ENCODE data around the gene SLC13A2.

The SLC13A2 gene

GRCh38 chr17:28493460-28493859, 20.0 kb downstream of the SLC13A2 start:
- DNase-seq: no peak

DNA sequence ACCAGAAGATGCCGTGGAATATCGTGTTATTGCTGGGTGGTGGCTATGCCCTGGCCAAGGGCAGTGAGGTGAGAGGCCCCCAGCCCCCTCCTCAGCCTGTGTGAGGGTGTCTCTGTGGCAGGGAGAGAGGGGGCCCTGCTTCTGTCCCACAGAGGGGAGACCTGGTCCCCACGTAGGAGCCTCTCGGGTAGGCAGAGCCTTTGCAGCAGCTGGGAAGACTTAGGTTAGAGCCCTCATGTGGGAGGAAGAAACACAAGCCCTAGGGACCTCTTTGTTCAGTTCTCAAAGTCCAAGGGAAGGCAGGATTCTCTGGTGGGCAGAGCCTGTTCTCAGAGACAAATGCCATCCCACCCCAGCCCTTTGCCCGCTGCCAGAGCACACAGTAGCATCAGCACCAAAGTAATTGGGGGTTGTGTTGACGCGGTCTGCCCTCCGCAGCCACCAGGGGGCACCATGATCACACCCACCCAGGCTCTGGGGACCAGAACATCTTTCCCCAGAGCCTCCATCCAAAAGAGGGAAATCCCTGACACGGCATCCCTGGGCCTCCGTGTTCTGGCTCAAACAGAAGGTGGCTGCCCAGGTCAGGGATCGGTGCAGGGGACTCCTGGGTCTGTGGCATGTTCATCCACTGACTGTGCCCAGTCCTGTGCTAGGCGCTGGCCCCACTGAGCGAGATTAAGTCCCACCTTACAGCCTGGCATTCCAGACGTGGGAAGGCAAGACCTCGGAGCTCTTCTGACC, 21.2 kb downstream of the SLC13A2 start:
- peak; percentile 86 to 88 for DNase-seq

DNA sequence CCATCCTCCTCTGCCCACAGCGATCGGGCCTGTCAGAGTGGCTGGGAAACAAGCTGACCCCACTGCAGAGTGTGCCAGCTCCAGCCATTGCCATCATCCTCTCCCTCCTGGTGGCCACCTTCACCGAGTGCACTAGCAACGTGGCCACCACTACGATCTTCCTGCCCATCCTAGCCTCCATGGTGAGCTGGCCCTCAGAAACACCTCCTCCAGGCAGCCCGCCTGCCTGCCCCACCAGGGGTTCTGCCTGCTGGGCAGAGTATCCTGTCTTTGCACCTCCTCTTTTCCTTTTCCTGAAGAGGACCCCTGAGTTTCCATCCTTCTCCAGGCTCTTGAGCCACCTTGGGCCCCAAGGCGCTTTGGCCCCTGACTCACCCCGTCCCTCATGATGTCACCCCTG, 22.2 kb downstream of the SLC13A2 start:
- no peak for DNase-seq

DNA sequence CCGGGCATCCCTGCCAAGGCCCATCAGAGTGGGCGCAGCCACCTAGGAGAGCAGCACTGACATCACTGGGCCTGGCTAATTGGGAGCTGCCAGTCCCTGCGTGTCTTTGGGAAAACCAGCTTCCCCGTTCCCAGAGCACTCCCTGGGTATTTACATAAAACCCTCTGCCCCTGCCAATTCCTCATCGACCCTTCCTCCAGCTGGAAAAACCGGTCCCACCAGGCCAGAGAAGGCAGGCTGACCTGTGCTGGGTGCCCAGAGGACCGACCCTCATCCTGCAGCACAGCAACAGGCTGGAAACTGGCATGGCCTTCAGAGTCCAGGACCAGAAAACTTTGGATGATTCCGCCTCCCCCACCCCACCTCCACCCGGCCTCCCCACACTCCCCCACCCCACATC, 24.5 kb downstream of the SLC13A2 start:
- no peak for DNase-seq

DNA sequence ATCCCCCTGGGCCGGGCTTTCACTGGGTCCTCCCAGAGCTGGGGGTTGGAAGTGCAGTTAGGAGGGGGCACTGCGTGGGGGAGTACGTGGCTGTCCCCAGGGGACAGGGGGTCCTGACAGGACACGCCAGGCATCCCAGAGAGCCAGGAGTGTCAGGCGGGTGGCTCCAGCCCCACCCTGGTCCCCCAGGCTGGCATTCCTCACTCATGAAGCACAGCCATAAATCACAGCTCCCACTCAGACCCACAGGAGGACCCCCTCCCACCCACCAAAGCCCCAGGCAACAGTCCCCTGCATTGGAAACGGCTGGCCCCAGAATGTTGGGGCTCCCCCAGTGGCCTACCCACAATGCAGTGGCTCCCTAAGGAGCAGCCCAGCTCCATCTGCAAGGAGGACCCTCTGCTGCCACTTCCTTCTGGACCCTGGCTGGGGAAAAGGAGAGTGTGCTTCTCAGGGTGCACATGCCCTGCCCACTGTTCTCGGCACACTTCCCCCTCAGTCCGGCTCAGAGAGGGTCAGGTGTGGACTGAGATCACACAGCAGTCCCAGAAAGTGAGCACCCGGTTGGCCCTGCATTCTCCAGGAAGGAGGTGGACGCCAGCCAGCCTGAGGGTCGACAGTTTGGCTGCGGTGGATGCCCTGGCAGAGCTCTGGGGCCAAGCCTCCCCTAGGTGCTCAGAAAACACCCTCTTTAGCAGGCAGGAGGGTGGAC, 25.4 kb downstream of the SLC13A2 start:
- no peak for DNase-seq

- DNase-seq: no peak
These were observed 25.9 kb downstream of the SLC13A2 start for GRCh38 chr17:28499364-28499664.

DNA sequence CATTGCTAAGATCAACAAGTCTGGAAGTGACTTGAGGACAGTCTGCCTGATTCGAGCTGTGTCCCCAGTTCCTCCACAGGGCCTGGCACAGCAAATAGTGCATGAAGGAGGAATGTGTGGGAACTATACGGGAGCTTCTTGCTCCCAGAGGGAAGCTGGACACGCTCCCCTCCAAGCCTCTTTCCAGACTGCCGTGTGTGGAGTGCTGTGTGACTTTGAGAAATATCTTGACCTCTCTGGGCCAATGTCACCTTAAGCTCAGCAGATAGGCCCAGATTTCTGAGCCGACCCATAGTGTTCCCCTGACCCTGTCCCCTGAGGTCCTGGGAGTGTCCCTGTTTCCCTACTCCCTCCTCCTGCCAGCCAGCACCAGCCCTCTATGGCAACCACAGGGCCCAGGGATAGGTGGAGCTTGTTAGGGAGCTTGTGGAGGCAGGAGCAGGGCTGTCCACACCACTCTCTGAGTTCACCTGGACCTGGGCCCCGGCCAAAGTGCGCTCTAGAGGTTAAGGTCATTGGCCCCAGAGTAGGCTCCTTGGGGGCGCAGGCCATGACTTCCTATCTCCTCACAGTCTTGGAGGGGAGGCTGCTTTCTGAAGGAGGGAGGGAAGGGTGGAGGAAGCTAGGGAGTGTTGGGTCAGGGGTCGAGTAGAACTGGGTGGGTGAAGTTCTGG, 26.4 kb downstream of the SLC13A2 start:
- DNase-seq: no peak

DNA sequence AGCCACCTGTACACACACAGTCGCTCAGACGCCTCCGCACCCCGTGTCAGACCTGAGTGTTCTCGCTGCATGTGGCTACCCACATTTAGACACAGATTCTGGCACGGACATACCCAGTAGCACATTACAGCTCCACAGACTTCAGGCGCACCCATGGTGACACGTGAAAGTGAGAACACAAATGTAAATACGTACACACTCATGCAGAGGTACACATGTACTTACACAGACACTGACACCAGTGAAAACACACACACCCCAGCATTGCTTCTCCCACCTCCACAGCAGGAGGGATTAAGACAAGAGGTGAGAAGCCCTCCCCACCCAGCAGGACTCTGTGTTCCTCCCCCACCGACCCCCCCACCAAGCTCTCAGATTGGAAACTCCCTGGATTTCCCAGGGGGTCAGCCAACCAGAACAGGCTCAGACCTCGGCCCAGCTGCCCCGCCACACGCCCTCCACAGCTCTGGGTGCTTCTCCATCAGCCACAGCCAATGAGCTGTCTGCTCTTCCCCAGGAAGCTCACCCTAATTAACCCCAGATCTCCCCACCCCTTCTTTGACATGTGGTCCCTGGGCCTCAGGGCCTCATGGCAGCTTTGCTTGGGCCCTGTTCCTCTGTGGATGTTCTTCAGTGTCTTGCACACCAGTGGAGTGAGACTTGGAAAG, 27.4 kb downstream of the SLC13A2 start:
- no peak for DNase-seq

- no peak for DNase-seq
These were observed 28.2 kb downstream of the SLC13A2 start for GRCh38 chr17:28501421-28502284.

DNA sequence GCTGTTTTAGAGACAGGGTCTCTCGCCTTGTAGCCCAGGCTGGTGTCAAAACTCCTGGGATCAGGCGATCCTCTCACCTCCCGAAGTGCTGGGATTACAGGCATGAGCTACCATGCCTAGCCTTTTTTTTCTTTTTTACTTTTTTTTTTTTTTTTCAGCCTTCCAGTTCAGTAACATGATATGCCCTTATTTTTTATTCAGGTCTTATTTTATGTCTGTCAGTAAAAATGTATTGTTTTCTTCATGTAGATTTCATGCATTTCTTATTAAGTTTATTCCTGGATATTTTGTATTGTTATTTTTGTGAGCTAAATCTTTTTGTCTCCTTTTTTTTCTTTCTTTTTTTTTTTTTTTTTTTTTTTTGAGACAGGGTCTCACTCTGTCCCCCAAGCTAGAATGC, 30.0 kb downstream of the SLC13A2 start:
- DNase-seq: no peak

DNA sequence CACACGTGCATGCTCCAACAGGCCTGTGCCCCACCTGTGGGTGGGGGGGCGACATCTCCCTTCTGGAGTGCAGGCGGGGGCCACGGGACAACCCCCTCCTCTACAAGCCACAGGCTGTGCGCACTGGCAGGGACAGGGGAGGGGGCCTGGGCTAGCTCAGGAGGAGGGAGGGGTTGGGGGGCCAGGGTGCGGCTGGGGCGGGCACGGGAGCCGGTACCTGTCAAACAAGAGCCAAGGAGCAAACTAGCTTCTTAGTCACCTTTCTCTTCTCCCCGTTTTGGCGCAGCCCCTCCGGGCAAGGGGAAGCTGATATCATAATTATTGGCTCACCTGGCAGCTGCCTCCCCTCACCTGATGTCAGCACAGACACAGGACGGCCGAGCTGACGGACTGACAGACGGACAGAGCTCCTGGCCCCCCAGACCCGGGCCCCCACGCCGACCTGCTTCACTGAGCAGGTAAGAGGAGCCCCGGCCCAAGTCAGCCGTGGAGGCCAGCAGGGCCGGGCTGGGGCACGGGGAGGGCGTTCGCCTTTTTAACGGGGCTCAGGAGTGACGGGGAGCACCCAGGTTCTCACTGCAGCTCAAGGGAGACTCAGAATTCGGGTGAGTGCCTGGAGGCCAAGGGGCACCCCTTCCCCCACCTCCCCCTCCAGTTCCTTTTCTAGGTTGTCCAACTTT, 32.7 kb downstream of the SLC13A2 start, which contains the start of gene FOXN1:
FOXN1 (plus strand) TSS at position 363 of the 680 bp plus-strand sequence. CDS start 17,622 bp downstream, outside the sequence.
- DNase-seq: no peak

DNA sequence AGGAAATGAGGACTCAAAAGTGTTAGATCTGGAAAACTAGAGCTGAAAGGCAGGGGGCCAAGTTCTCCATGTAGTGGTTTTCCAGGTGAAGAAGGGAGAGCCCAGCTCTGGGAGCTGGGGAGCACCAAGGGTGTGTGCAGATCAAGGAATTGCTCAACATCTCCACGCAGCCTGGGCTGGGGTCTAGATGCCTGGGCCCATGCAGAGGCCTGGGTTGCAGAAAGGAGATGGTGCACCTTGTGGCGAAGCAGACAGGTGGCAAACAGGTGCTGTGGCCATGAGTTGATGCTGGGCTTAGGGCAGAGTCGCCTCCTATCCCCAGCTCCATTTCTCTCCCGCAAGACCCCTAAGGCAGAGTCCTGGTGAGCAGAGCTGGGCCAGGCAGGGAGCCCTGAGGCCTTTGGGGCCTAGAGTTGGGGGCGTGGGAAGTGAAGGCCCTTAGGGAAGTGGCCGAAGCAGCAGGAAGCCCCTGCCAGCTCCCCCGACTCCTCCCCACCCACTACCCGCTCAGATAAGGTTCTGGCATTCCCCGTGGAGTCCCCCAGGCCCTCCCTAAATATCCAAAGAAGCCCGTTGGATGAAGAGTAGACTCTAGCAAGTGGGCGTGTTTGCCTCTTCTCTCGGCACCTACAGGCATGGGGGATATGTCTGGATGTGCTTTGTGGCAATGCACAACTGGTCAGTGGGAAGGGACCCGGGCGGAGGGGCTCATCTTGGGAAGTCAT, 33.5 kb downstream of the SLC13A2 start:
- no peak for DNase-seq

DNA sequence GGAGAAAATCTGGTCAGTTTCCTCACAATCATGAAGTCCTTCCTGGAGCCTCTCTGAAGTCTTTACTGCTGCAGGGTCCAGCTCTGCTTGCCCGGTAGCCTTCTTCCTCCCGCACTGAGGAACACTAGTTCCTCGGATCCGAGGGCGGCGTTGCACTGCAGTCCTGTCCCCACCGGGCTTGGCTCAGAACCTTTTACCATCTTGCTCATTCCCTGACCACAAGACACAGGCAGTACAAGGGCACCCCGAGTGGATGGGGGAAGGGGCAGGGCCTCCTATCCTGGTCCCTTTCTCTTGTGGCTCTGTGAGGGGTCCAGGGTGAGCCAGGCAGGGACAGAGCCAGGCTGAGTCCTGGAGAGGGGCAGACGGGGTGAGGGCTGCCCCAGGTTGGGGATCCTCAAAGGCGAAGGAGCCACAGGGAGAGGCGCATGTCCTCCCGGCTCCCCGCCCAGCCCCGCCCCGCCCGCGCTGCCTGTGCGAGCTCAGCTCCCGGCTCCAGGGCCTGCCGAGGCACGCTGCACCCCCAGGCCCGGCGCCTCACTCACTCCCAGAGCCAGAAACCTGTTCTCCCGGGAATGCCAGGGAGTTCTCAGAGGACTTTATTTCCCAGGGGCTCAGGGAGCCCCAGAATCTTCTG, 34.2 kb downstream of the SLC13A2 start:
- DNase-seq: no peak

- DNase-seq: no peak
These were observed 34.8 kb downstream of the SLC13A2 start for GRCh38 chr17:28508211-28508724.

- no peak for DNase-seq
These were observed 36.3 kb downstream of the SLC13A2 start for GRCh38 chr17:28509789-28510188.

GRCh38 chr17:28511858-28512461, 38.5 kb downstream of the SLC13A2 start:
- DNase-seq: no peak

DNA sequence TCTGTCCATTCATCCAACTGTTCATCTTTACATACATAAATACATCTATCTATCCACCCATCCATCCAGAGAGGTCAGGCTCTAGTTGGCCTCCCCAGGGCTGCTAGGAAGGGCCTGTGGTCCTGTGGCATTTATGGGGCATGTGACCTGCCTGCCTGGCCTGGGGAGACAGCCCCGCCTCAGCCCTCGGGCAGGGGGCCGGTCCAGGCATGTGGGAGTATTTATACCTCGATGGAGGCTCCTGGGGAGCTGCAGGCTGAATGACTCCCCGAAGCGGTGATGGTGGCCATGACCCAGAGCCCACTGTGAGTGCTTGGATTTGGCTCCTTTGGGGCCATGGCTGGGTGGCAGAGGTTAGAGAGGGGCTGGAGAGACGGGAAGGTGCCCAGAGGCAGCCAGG, 40.0 kb downstream of the SLC13A2 start:
- no peak for DNase-seq

DNA sequence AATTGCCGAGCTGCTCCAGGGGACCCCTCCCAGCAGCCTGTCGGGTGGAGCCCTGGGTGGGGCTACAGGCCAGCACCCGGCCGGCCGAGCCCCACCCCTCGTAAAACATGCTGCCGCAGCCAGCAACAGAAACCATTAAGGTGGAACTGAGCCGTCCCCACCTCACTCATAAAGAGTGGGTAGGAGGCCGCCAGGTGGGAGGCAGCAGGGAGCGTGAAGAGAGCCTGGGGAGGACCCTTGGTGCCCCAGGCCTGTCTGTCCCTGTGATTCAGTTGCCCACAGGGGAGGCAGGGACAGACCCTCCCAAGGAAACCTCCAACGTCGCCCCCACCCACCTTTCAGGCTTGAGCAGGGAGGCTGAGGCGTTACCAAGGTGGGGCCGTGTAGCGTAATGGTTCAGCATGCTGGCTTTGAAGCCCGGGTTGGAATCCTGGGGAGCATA, 41.1 kb downstream of the SLC13A2 start:
- DNase-seq: no peak

GRCh38 chr17:28515518-28515917, 42.1 kb downstream of the SLC13A2 start:
- DNase-seq: no peak

- DNase-seq: no peak
These were observed 44.7 kb downstream of the SLC13A2 start for GRCh38 chr17:28518132-28518531.

Measured in activated CD4-positive, alpha-beta T cell treated with anti-CD3 and anti-CD28 coated beads, Interleukin-2, amount 50 U/mL, for 48 hours (primary cell).